GM18526 (cell line): ENCODE results near the gene MLLT3.

ENCODE experiments used
- POLR2A ChIP-seq: IDR thresholded peaks from 3 replicates; pipeline ENCODE4 v1.6.1; 2011; ENCODE audit not compliant: insufficient read length; ENCODE audit errors: extremely low read depth

MLLT3 gene

GRCh38 chr9:20312732-20313131 is 309.6 kb downstream of the MLLT3 start:
- TF ChIP-seq POLR2A: no peak

- no peak for TF ChIP-seq POLR2A
Measured at GRCh38 chr9:20310024-20310423, 312.3 kb downstream of the MLLT3 start.

- no peak for TF ChIP-seq POLR2A
Measured at GRCh38 chr9:20309124-20309523, 313.2 kb downstream of the MLLT3 start.

- TF ChIP-seq POLR2A: no peak
Measured at GRCh38 chr9:20307621-20308020, 314.7 kb downstream of the MLLT3 start.

GRCh38 chr9:20305452-20305851 is 316.8 kb downstream of the MLLT3 start:
- TF ChIP-seq POLR2A: no peak

- TF ChIP-seq POLR2A: no peak
Measured at GRCh38 chr9:20303996-20304395, 318.3 kb downstream of the MLLT3 start.

- TF ChIP-seq POLR2A: no peak
Measured at GRCh38 chr9:20303066-20303465, 319.2 kb downstream of the MLLT3 start.

- TF ChIP-seq POLR2A: no peak
Measured at GRCh38 chr9:20302197-20302596, 320.1 kb downstream of the MLLT3 start.

GRCh38 chr9:20300430-20301115 is 321.7 kb downstream of the MLLT3 start:
- no peak for TF ChIP-seq POLR2A

- no peak for TF ChIP-seq POLR2A
Measured at GRCh38 chr9:20297646-20298084, 324.6 kb downstream of the MLLT3 start.

- no peak for TF ChIP-seq POLR2A
Measured at GRCh38 chr9:20295555-20295954, 326.7 kb downstream of the MLLT3 start.

- TF ChIP-seq POLR2A: no peak
Measured at GRCh38 chr9:20294046-20294750, 328.1 kb downstream of the MLLT3 start.

- no peak for TF ChIP-seq POLR2A
Measured at GRCh38 chr9:20292002-20292401, 330.3 kb downstream of the MLLT3 start.
